DMS153 (cell line): ENCODE results near the gene COIL.

ENCODE experiments used
- DNase-seq: peaks from one replicate; lab custom pipeline; 2025; lab: John Stamatoyannopoulos, UW

Gene COIL

GRCh38 chr17:56935461-56935860, 25.4 kb downstream of the COIL start:
- no peak for DNase-seq

GRCh38 chr17:56934280-56934679, 26.6 kb downstream of the COIL start:
- no peak for DNase-seq

GRCh38 chr17:56933868-56934267, 27.0 kb downstream of the COIL start:
- DNase-seq: no peak

GRCh38 chr17:56933151-56933745, 27.6 kb downstream of the COIL start:
- no peak for DNase-seq

- no peak for DNase-seq
Measured at GRCh38 chr17:56930739-56931337, 30.0 kb downstream of the COIL start.

- no peak for DNase-seq
Measured at GRCh38 chr17:56929362-56929969, 31.4 kb downstream of the COIL start.

GRCh38 chr17:56928586-56928985, 32.3 kb downstream of the COIL start:
- DNase-seq: no peak

- DNase-seq: no peak
Measured at GRCh38 chr17:56926704-56927103, 34.1 kb downstream of the COIL start.

GRCh38 chr17:56926270-56926669, 34.6 kb downstream of the COIL start:
- DNase-seq: no peak

GRCh38 chr17:56925088-56925487, 35.8 kb downstream of the COIL start:
- no peak for DNase-seq

GRCh38 chr17:56919717-56920116, 41.1 kb downstream of the COIL start:
- DNase-seq: no peak

- DNase-seq: no peak
Measured at GRCh38 chr17:56918916-56919315, 41.9 kb downstream of the COIL start.

- no peak for DNase-seq
Measured at GRCh38 chr17:56917559-56918296, 43.1 kb downstream of the COIL start.

- DNase-seq: no peak
Measured at GRCh38 chr17:56914581-56915273, 46.1 kb downstream of the COIL start.

- peak; percentile 67 for DNase-seq
Measured at GRCh38 chr17:56913867-56914580, 46.8 kb downstream of the COIL start, which contains the start of gene TRIM25. Gene TRIM25 (minus strand): TSS chr17:56914049. CDS start chr17:56913988, 61 bp downstream.

- no peak for DNase-seq
Measured at GRCh38 chr17:56913353-56913866, 47.4 kb downstream of the COIL start.

GRCh38 chr17:56913000-56913311, 47.9 kb downstream of the COIL start:
- no peak for DNase-seq

- DNase-seq: no peak
Measured at GRCh38 chr17:56912105-56912999, 48.5 kb downstream of the COIL start.

GRCh38 chr17:56910509-56911235, 50.2 kb downstream of the COIL start:
- DNase-seq: no peak
